ENCODE measurements around the gene PSMB7. TPM values are rescaled to one million over a fixed set of nuclear protein-coding genes. Genes with fewer than 3 reads are reported as not detected.
A peak's percentile ranks its signal among the peaks of the same experiment; 100 is the strongest.

Gene PSMB7
- total RNA-seq, 4 donors from 2014 or later, result 125 to 226 (median 176) TPM

DNA sequence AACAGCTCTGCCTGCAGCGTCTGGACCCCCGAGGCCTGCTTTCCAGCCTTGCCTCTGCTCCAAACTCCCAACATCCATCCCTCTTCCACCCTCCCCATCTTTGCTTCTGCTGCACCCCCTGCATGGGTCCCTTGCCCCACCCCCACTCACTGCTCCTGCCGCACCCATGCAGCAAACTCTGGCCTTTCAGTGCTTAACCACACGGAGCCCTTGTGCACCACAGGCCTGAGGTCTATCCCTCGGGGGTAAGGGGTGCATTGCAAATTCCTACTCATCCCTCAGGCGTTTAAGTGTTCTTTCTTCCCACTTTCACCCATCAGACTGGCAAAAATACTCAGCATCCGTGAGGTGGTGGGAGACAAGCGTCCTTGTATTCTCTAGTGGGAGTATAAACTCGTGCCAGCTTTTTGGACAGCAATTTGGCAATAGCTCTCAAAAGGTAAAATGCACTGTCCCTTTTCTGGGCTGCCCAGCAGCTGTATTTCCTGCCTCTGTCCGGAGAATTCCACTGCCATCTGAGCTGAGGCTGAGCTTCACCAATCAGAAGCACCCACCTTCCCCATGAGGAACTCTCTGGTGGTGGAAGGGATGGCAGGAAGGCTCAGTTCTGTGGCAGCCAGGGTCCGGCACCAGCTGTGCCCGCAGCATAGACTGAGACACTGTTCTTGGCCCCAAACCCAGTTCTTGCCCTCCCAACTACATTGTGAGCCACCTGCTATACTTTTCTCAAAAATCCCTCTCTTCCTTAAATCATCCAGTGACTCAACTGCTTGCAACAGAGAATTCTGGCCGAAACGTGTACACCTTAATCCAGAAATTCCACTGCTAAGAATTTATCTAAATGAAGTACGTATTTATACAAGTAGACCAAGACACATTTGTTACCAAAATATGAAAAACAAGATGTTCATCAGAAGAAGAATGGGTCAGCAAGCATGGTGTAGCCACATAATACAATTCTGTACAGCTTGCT is 15.0 kb downstream of the PSMB7 start:
- no peaks in the 10 kb centered on the region for H3K27me3 ChIP-seq
- peaks cover 18% of the 10 kb centered on the region for H3K4me1 ChIP-seq
- peaks cover 56% of the 10 kb centered on the region for H3K36me3 ChIP-seq
- WGBS, result 66% methylated on average over 15 of the region's 15 CpGs
- H3K27ac ChIP-seq, result peak overlapping the region; percentile 38
- no peak overlapping the region for H3K4me3 ChIP-seq
- no peaks in the 10 kb centered on the region for H3K9me3 ChIP-seq
- TF ChIP-seq, protein P1, sequence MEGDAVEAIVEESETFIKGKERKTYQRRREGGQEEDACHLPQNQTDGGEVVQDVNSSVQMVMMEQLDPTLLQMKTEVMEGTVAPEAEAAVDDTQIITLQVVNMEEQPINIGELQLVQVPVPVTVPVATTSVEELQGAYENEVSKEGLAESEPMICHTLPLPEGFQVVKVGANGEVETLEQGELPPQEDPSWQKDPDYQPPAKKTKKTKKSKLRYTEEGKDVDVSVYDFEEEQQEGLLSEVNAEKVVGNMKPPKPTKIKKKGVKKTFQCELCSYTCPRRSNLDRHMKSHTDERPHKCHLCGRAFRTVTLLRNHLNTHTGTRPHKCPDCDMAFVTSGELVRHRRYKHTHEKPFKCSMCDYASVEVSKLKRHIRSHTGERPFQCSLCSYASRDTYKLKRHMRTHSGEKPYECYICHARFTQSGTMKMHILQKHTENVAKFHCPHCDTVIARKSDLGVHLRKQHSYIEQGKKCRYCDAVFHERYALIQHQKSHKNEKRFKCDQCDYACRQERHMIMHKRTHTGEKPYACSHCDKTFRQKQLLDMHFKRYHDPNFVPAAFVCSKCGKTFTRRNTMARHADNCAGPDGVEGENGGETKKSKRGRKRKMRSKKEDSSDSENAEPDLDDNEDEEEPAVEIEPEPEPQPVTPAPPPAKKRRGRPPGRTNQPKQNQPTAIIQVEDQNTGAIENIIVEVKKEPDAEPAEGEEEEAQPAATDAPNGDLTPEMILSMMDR (IDR thresholded peaks at IDR 0.05), result no peak
- TF ChIP-seq EP300 (IDR thresholded peaks at IDR 0.05) (no peak), POLR2AphosphoS5 (IDR thresholded peaks at IDR 0.05) (no peak), POLR2A (IDR thresholded peaks at IDR 0.05) (no peak)
- DNase-seq (ENCODE audit: low spot score in 2 of 2), result no peak

DNA sequence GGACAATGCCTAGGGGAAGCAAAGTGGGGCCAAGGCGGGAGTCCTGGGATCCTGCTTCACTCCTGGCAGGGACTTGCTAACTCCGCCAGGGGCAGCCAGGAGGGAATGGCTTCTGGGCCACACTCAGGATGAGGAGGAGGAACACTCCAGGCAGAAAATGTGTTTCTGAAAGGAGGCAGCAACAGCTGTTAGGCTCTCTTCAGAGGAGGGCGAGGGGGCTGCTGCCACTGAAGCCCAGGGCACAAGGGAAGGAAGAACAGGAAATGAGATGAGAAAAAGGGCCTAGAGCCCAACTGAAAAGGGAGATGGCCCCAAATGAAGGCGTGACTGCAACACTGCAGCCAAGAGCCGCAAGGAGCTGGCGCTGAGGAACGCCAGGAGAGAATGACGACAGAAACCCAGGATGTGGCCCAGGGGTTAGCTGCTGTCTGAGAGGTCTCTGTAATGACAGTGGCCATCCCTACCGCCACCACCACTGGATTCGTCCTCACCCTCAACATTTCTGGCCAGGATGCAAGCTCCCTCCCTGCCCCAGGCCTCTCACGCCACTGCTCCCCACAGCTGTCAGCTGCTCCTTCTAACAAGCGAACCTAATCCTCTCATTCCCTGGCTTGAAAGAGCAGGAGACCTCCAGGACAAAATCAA is 15.8 kb downstream of the PSMB7 start:
- TF ChIP-seq EP300 (IDR thresholded peaks at IDR 0.05) (no peak), POLR2AphosphoS5 (IDR thresholded peaks at IDR 0.05) (no peak)
- TF ChIP-seq, protein P1 (IDR thresholded peaks at IDR 0.05), result no peak
- H3K9me3 ChIP-seq, result no peaks in the 10 kb centered on the region
- peaks cover 48% of the 10 kb centered on the region for H3K36me3 ChIP-seq
- no peaks in the 10 kb centered on the region for H3K27me3 ChIP-seq
- H3K4me1 ChIP-seq, result peaks cover 18% of the 10 kb centered on the region
- no peak overlapping the region for H3K4me3 ChIP-seq
- DNase-seq (ENCODE audit: low spot score in 2 of 2), result no peak
- 41% methylated on average over 12 of the region's 12 CpGs for WGBS
- peak overlapping the region; percentile 38 for H3K27ac ChIP-seq

DNA sequence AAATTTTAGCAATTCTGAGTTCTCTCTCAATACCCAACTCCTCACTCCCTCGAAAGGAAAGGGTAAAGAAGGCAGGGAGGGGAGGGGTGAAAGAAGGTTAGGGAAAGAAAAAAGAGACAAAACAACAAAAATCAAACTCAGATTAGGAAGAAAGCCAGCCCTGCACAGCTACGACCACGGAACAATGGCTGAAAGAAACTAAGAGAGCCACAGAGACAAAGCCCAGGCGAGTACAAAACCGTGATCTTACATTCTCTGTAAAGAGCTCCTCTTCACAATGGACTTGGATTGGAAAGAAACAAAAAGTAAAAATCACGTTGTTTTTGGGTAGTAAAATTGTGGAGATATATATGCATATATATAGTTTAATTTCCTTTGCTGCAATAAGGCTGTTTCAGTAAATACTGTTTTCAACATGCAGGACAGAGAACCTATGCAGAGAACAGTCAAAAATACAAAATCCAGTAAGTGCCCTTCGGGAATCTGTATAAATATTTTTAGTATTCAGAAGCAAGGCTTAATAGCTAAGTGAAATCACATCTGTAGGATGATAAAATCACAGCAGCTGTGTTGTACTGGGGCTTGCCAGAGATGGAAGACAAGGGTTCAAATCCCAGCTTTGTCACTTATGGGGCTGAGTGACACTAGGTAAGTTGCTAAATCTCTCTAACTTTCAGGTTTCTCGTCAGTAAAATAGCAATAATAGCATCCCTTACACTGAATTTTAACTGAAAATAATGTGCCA is 16.9 kb downstream of the PSMB7 start:
- Histone ChIP-seq H3K27me3 (no peaks in the 10 kb centered on the region), H3K4me3 (no peak overlapping the region), H3K36me3 (peaks cover 37% of the 10 kb centered on the region), H3K4me1 (peaks cover 24% of the 10 kb centered on the region), H3K9me3 (no peaks in the 10 kb centered on the region), H3K27ac (no peak overlapping the region)
- no peak for DNase-seq (ENCODE audit: low spot score in 2 of 2)
- TF ChIP-seq, protein P1 (IDR thresholded peaks at IDR 0.05), result no peak
- TF ChIP-seq POLR2AphosphoS5 (IDR thresholded peaks at IDR 0.05) (no peak), EP300 (IDR thresholded peaks at IDR 0.05) (no peak), POLR2A (IDR thresholded peaks at IDR 0.05) (no peak)
- WGBS, result 85% methylated on average over 8 of the region's 8 CpGs

DNA sequence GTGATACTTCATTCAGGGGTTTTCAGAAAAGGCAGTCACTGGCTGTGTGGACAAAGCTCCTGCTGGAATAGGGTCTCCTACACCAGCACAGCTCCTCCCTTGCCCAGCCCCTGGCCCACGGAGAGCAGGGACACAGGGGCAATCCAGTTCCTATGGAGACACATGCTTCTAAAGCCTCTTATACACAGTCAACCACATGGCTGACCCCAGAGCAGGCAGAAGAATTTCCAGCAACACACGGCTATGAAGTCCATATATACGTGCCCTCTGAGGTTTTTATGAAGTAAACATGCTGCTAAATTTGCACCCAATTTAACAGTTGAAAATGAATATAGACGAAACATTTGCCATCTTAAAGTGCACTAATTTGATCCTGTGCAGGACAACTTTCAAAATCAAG is 19.4 kb downstream of the PSMB7 start:
- Histone ChIP-seq H3K4me1 (peaks cover 49% of the 10 kb centered on the region), H3K27ac (no peak overlapping the region), H3K36me3 (peaks cover 11% of the 10 kb centered on the region), H3K9me3 (no peaks in the 10 kb centered on the region), H3K4me3 (no peak overlapping the region), H3K27me3 (no peaks in the 10 kb centered on the region)
- no peak for DNase-seq (ENCODE audit: low spot score in 2 of 2)
- 95% methylated on average over 3 of the region's 4 CpGs for WGBS
- TF ChIP-seq EP300 (IDR thresholded peaks at IDR 0.05) (no peak), POLR2A (IDR thresholded peaks at IDR 0.05) (no peak)
- TF ChIP-seq, protein P1 (IDR thresholded peaks at IDR 0.05), result no peak
